Neuron (in vitro differentiated cells): ENCODE data around the gene PSMA4.
"Not testable (repeated sequence)": the region's sequence is repeated elsewhere in the genome, so short reads cannot be mapped to it uniquely, and the experiment has no call there.

ENCODE experiments used
- H2AFZ ChIP-seq: one replicate; pipeline ENCODE4 v1.6.1; 2013; ENCODE audit warnings: low read depth, mild to moderate bottlenecking, inconsistent platforms, low read length, moderate library complexity
- H3K27me3 ChIP-seq: one replicate; pipeline ENCODE4 v1.6.1; 2013; ENCODE audit warnings: low read length; ENCODE audit not compliant: insufficient read depth
- H3K36me3 ChIP-seq: one replicate; pipeline ENCODE4 v1.6.1; 2013; ENCODE audit warnings: low read length; ENCODE audit not compliant: insufficient read depth
- H3K4me1 ChIP-seq: one replicate; pipeline ENCODE4 v1.6.1; 2013; ENCODE audit warnings: low read length; ENCODE audit not compliant: insufficient read depth
- H3K4me3 ChIP-seq: 2 replicates; pipeline ENCODE4 v1.5.1; 2013; ENCODE audit warnings: mild to moderate bottlenecking, low read length, moderate library complexity
- H3K9me3 ChIP-seq: one replicate; pipeline ENCODE4 v1.6.1; 2013; ENCODE audit warnings: low read length

The PSMA4 gene

DNA sequence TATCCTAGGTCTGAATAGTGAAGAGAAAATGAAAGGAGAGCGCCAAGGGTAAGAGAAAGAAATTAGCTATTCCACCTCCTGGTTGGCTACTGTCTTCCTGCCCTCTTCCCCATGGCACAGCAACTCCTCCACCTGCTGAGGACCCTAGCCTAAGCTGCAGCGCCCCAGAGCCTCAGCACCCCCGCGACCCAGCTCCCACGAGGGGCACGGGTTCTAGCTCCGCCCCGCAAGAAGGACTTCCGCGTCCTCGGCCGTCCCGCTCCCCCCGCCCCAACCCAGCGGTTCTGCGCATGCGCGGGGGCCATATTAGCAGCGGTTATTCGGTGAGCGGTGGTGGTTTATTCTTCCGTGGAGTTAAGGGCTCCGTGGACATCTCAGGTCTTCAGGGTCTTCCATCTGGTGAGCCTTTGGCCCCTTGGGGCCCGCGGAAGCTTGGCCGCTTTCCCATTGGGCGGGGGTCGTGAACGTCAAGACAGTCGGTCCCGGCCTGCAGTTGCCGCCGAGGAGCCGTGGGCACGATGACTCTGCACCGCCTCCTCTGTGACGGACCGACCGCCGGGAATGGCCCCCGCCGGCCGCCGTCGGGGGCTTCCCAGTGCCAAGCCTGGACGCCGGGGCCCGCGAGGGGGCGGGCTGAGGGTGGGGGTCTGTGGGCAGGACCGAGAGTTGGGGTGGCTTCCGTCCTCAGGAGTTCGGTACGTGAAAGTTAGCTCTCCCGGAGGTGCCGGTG is at the start of gene PSMA4:
TSS of gene PSMA4 (plus strand) at position 304 of the 730 bp plus-strand sequence. CDS start 1,484 bp downstream, outside the sequence.
- peak within 1 kb of the TSS; percentile 94 for H3K4me3 ChIP-seq
- H3K4me1 ChIP-seq = peaks cover 24% of the 10 kb centered on the region
- H2AFZ ChIP-seq = peak within 1 kb of the TSS; percentile 58
- H3K36me3 ChIP-seq = peaks cover 27% of the 10 kb centered on the region
- no peaks in the 10 kb centered on the region for H3K9me3 ChIP-seq
- H3K27me3 ChIP-seq = no peaks in the 10 kb centered on the region

DNA sequence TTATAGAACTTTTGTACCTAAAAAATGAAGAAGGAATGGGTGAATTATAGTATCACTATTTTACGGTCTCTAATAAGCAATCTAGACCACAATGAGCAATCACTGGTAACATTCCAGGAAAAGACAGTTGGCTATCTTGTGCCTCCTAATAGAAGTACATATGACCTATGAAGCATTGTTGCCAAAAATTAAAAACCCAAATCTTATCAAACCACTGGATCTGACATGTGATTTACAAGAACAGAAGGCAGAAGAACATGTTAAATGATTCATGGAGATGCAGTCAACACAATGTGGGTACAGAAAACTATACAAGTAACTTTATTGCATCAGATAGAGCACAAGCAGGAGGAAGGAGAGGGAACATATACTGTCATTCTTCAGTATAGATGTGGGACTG is 47.4 kb upstream of the PSMA4 start:
- H3K4me1 ChIP-seq = no peaks in the 10 kb centered on the region
- peaks cover 94% of the 10 kb centered on the region for H3K36me3 ChIP-seq
- no peak overlapping the region for H3K4me3 ChIP-seq
- H3K27me3 ChIP-seq = no peaks in the 10 kb centered on the region
- H3K9me3 ChIP-seq = no peaks in the 10 kb centered on the region
- no peak overlapping the region for H2AFZ ChIP-seq

DNA sequence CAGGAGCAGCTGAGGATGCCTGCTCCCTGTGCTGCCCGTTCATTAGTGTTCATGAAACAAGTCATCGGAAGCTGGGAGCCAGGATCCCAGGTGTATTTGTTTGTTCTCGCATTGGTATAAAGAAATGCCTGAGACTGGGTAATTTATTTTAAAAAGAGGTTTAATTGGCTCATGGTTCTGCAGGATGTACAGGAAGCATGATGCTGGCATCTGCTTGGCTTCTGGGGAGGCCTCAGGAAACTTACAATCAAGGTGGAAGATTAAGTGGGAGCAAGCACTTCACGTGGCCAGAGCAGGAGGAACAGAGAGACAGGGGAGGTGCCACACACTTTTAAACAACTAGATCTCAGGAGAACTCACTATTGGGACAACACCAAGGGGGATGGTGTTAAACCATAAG is 38.4 kb upstream of the PSMA4 start:
- H3K4me3 ChIP-seq = no peak overlapping the region
- no peaks in the 10 kb centered on the region for H3K4me1 ChIP-seq
- no peaks in the 10 kb centered on the region for H3K27me3 ChIP-seq
- no peak overlapping the region for H2AFZ ChIP-seq
- peaks cover 2% of the 10 kb centered on the region for H3K9me3 ChIP-seq
- peaks cover 41% of the 10 kb centered on the region for H3K36me3 ChIP-seq

DNA sequence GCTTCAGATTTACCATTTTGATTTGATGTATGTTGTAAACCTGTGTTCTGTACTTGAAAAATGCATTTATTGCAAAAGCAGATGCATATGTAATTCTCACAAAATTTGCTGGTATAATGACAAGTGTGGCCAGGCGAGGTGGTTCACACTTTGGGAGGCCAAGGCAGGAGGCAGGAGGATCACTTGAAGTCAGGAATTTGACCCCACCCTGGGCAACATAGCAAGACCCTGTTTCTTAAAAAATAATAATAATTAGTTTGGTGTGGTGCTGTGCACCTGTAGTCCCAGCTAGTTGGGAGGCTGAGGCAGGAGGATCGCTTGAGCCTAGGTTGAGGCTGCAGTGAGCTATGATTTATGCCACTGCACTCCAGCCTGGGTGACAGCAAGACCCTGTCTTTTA is 37.6 kb upstream of the PSMA4 start:
- no peak overlapping the region for H3K4me3 ChIP-seq

DNA sequence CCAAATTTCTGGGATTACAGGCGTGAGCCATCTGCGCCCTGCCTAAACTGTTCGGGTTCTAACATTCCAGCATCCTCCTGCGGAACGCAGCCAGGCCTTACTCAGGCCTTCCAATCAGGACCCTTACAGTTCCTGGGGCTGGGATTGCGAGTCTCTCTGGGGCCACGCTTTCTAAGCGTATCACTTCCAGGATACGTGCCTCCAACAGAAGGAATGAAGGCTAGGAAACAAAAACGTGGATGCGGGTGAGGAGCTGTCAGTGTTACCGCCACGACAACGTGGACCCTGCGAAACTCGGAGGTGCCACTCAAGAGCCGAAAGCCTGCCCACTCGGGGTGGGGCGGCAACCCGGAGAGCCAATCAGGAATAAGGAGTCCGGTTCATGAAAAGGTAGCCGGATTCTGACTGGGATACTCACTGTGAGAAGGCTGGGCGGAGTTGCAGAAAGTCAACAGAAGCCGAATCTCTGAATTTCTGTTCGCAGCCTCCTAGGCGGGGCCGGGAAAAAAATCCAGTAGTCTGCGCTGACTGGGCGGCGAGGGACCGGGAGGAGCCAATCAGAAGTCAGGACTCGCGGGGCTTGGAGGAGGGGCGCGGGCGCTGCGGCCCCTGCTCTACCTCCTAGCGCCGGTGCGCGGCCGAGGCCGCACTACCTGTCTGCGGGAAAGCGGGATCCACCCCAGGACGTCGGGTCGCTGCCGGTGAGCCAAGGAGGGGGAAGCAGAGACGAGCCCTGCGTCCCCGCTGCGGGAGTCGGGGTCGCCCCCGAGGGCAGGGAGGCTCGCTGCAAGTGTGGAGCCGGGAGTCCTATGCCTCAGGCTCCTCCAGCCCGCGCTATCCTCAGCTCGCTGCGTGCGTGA is 33.0 kb upstream of the PSMA4 start, which contains the start of gene HYKK:
TSS of gene HYKK (plus strand) at position 607 of the 860 bp plus-strand sequence. CDS start 5,512 bp downstream, outside the sequence.
- no peaks in the 10 kb centered on the region for H3K9me3 ChIP-seq
- peak within 1 kb of the TSS; percentile 76 for H3K4me3 ChIP-seq
- no peaks in the 10 kb centered on the region for H3K36me3 ChIP-seq
- H2AFZ ChIP-seq = peak within 1 kb of the TSS; percentile 91
- H3K4me1 ChIP-seq = peaks cover 2% of the 10 kb centered on the region
- H3K27me3 ChIP-seq = peaks cover 10% of the 10 kb centered on the region

More for the DNA sequence above, 37.6 kb upstream of the PSMA4 start:
- Histone ChIP-seq H3K9me3 (peaks cover 2% of the 10 kb centered on the region), H3K27me3 (no peaks in the 10 kb centered on the region), H3K4me1 (no peaks in the 10 kb centered on the region), H3K36me3 (peaks cover 34% of the 10 kb centered on the region), H2AFZ (no peak overlapping the region)

DNA sequence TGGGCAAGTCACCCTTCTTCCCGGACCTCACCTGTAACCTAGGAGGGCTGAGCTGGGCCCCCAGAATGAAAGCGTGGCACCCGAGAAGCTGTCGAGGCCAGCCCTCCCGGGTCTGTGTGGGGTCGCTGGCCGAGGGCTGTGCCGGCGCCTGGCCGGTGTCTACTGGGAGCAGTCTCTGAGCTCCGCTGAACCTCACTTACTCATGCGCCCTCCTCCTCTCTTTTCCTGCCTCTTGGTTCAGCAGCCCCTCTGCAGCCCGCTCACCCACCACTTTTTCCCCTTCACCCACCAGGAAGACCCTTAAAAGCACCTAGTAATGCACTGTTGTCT is 32.4 kb upstream of the PSMA4 start:
- no peaks in the 10 kb centered on the region for H3K9me3 ChIP-seq
- no peaks in the 10 kb centered on the region for H3K36me3 ChIP-seq

DNA sequence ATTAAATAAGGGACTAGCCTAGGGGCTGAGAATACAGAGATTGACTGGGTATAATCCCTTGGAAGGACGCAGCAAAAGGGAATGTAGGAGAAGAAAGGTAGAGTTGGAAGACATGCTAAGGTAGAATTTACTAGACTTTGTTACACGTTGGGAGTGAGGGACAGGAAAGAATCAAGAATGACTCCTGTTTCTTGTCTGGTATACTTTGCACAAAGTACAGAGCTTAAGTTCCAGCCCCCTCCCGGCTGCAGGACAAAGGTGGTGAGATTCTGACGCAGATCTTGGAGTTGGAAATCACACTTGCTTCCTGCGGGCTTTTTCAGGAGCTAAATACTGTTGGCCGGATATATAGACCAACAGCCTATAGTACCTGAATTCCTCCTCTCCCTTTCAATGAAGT is 32.0 kb upstream of the PSMA4 start:
- Histone ChIP-seq H3K9me3 (no peaks in the 10 kb centered on the region), H2AFZ (peak overlapping the region; percentile 91), H3K36me3 (no peaks in the 10 kb centered on the region), H3K4me1 (peaks cover 2% of the 10 kb centered on the region), H3K4me3 (peak overlapping the region; percentile 76), H3K27me3 (peaks cover 10% of the 10 kb centered on the region)

More for the DNA sequence above, 32.4 kb upstream of the PSMA4 start:
- Histone ChIP-seq H3K4me1 (peaks cover 2% of the 10 kb centered on the region), H3K4me3 (peak overlapping the region; percentile 76), H2AFZ (peak overlapping the region; percentile 91), H3K27me3 (peaks cover 10% of the 10 kb centered on the region)

DNA sequence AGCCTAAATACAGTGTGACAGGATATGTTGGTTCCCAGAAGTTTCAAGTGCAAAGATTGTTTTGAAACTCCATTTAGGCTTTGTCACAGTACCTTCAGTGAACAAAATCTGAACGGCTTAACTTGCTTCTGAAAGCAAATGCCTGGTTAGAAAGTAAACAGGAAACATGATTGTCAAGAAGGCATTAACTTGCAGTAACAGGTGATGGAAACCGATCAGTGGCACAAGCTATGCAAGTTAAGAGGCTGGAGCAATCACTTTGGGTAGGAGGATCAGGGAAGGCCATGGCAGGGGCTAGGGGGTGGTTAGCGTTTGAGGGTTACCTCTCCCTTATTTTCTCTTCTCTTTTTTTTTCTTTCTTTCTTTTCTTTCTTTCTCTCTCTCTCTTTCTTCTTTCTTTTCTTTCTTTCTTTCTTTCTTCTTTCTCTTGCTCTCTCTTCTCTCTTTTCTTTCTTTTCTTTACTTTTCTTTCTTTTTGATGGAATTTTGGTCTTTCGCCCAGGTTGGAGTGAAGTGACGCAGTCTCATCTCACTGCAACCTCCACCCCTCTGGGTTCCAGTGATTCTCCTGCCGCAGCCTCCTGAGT is 30.4 kb upstream of the PSMA4 start:
- Histone ChIP-seq H3K4me1 (peaks cover 2% of the 10 kb centered on the region), H3K36me3 (no peaks in the 10 kb centered on the region)

DNA sequence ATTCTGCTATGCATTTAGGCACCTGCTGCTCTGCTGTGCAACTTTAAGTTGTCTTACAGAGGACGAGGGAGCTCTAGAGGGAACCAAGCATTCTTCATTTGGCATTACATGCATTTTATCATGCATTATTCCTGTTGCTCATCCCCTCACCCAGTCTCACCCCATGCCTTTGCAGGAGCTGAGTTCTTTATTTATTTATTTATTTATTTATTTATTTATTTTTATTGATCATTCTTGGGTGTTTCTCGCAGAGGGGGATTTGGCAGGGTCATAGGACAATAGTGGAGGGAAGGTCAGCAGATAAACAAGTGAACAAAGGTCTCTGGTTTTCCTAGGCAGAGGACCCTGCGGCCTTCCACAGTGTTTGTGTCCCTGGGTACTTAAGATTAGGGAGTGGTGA is 20.2 kb upstream of the PSMA4 start:
- not testable (repeated sequence) for H3K36me3 ChIP-seq, H3K9me3 ChIP-seq, H3K27me3 ChIP-seq, H3K4me3 ChIP-seq, H2AFZ ChIP-seq, H3K4me1 ChIP-seq

More for the DNA sequence above, 30.4 kb upstream of the PSMA4 start:
- peaks cover 10% of the 10 kb centered on the region for H3K27me3 ChIP-seq
- H2AFZ ChIP-seq = no peak overlapping the region
- H3K9me3 ChIP-seq = no peaks in the 10 kb centered on the region
- no peak overlapping the region for H3K4me3 ChIP-seq

DNA sequence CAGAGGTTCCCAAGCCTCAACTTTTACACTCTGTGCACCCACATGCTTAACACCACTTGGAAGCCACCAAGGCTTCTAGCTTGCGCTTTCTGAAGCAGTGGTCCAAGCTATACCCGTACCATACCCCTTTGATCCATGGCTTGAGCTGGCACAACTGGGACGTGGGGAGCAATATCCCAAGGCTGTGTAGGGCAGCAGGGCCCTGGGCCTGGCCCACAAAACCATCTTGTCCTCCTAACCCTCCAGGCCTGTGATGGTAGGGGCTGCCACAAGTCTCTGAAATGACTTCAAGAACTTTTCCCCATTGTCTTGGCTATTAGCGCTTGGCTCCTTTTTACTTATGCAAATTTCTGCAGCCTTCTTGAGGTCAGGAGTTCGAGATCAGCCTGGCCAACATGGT is 16.0 kb upstream of the PSMA4 start:
- Histone ChIP-seq H2AFZ (no peak overlapping the region), H3K4me1 (no peaks in the 10 kb centered on the region), H3K9me3 (peaks cover 6% of the 10 kb centered on the region), H3K36me3 (no peaks in the 10 kb centered on the region), H3K27me3 (no peaks in the 10 kb centered on the region), H3K4me3 (no peak overlapping the region)

DNA sequence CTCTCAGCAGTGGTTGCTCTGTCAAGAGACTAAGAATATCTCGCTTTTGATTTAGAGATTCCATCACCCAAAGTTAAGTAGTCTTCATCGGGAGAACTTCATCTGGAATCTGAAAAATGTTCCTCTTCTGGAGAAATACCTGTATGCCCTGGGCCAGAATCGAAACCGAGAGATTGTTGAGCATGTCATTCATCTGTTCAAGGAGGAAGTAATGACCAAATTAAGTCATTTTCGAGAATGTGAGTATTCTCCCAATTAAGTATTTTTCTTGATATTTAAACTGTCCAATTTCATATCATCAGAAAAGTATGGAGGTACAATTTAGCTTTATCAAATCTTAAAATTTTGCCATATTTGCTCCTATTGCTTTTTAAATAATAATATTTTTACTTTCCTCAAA is 12.9 kb upstream of the PSMA4 start:
- Histone ChIP-seq H3K27me3 (no peaks in the 10 kb centered on the region), H3K36me3 (no peaks in the 10 kb centered on the region), H3K4me1 (no peaks in the 10 kb centered on the region), H3K4me3 (no peak overlapping the region), H3K9me3 (peaks cover 6% of the 10 kb centered on the region), H2AFZ (no peak overlapping the region)

DNA sequence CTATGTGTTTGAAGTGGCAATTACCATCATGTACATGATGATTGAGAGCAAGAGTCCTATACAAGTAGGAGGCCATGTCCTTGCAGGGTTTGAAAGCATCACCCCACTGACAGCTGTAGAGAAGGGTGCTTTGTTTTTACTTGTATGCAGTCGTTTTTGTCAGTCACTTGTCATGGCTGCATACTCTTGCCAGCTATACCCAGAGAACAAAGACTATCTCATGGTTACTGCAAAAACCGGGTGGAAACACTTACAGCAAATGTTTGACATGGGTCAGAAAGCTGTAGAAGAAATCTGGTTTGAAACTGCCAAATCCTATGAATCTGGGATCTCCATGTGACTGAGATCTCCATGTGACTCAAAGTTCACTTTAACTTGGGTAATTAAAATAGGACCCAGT is 6.9 kb upstream of the PSMA4 start:
- peak overlapping the region; percentile 33 for H2AFZ ChIP-seq
- H3K4me1 ChIP-seq = peaks cover 4% of the 10 kb centered on the region
- no peaks in the 10 kb centered on the region for H3K9me3 ChIP-seq
- H3K36me3 ChIP-seq = no peaks in the 10 kb centered on the region
- H3K27me3 ChIP-seq = no peaks in the 10 kb centered on the region
- H3K4me3 ChIP-seq = no peak overlapping the region

DNA sequence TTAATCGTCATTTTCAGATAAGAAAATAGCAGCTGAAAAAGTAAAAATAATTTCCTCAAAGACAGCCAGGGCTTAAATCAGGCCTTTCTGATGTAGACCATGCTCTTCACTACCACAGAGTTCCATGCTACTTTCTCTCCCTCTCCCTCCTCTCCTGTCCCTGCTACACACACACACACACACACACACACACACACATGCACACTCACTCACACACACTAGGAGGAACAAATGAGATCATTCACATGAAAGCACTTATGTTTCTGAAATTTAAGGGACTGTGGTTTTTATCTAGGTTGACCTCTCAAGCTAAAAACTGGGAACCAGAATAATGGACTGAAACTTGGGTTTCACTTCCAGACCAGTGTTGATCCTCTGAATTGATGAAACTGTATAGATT is 4.1 kb upstream of the PSMA4 start:
- H3K27me3 ChIP-seq = no peaks in the 10 kb centered on the region
- no peak overlapping the region for H2AFZ ChIP-seq
- H3K9me3 ChIP-seq = no peaks in the 10 kb centered on the region
- no peak overlapping the region for H3K4me3 ChIP-seq
- peaks cover 10% of the 10 kb centered on the region for H3K4me1 ChIP-seq
- H3K36me3 ChIP-seq = no peaks in the 10 kb centered on the region
